GM13977 (cell line): ENCODE measurements around the gene PRR9.
A peak's percentile ranks its signal among the peaks of the same experiment; 100 is the strongest.

Source experiments
- DNase-seq: peaks from one replicate; pipeline ENCODE4 v3.0.0; 2012; ENCODE audit warnings: low spot score
- CTCF ChIP-seq: IDR thresholded peaks from 2 replicates; pipeline ENCODE4 v1.5.1; 2012; ENCODE audit warnings: mild to moderate bottlenecking, control low read depth; ENCODE audit not compliant: insufficient read depth; ENCODE audit errors: extremely low read depth, missing control alignments
- in situ Hi-C: fragments of 300-500 bp; cut with MboI; formaldehyde crosslinking; loops from one replicate; pipeline ENCODE4 v1.12.0; 2022; ENCODE audit warnings: low sequenced_read_pairs, low pct_unique_long_range_greater_than_20kb, mixed read lengths, inconsistent platforms; ENCODE audit not compliant: unreplicated experiment

Gene PRR9

GRCh38 chr1:153259387-153259786 lies 42.0 kb downstream of the PRR9 start, which contains the start of gene LORICRIN:
LORICRIN (plus strand) TSS chr1:153259687; CDS start chr1:153260950, 1,263 bp downstream.
- in situ Hi-C loops = no loop called here
- DNase-seq = no peak
- no peak for TF ChIP-seq CTCF

- in situ Hi-C loops = no loop called here
- peak; percentile 38 for DNase-seq
- no peak for TF ChIP-seq CTCF
These were observed 43.3 kb downstream of the PRR9 start for GRCh38 chr1:153260585-153261280.

- no peak for TF ChIP-seq CTCF
- in situ Hi-C loops = no loop called here
- DNase-seq = peak; percentile 46
These were observed 44.1 kb downstream of the PRR9 start for GRCh38 chr1:153261281-153262069.

- TF ChIP-seq CTCF = no peak
- in situ Hi-C loops = no loop called here
- no peak for DNase-seq
These were observed 44.6 kb downstream of the PRR9 start for GRCh38 chr1:153262070-153262366.

- DNase-seq = peak; percentile 60
- TF ChIP-seq CTCF = no peak
- in situ Hi-C loops = no loop called here
These were observed 45.2 kb downstream of the PRR9 start for GRCh38 chr1:153262462-153263157.

GRCh38 chr1:153265457-153265856 lies 48.1 kb downstream of the PRR9 start:
- DNase-seq = no peak
- in situ Hi-C loops = no loop called here
- no peak for TF ChIP-seq CTCF
